ACC112 (cell line): ENCODE data around the gene NSUN4.
"Not testable (repeated sequence)": the region's sequence is repeated elsewhere in the genome, so short reads cannot be mapped to it uniquely, and the experiment has no call there.

ENCODE experiments used
- H2AFZ ChIP-seq: fragments of 200-600 bp; sonication (generic); one replicate; pipeline ENCODE4 v1.6.0; 2017; ENCODE audit warnings: antibody characterized with exemption, low read length; ENCODE audit not compliant: unreplicated experiment
- H3K27ac ChIP-seq: fragments of 200-600 bp; sonication (generic); 2 replicates; pipeline ENCODE4 v1.5.1; 2014; ENCODE audit warnings: low read depth, mild to moderate bottlenecking, antibody characterized with exemption, low read length, moderate library complexity
- H3K27me3 ChIP-seq: fragments of 200-600 bp; sonication (generic); 2 replicates; pipeline ENCODE4 v1.6.1; 2014; ENCODE audit warnings: mild to moderate bottlenecking, antibody characterized with exemption, low read length, moderate library complexity, mixed read lengths; ENCODE audit not compliant: insufficient read depth
- H3K36me3 ChIP-seq: fragments of 200-600 bp; sonication (generic); 2 replicates; pipeline ENCODE4 v1.6.1; 2016; ENCODE audit warnings: mild to moderate bottlenecking, antibody characterized with exemption, low read length, moderate library complexity, mixed read lengths; ENCODE audit not compliant: insufficient read depth
- H3K4me1 ChIP-seq: fragments of 200-600 bp; sonication (generic); one replicate; pipeline ENCODE4 v1.6.1; 2016; ENCODE audit warnings: low read length, mixed read lengths; ENCODE audit not compliant: insufficient read depth, unreplicated experiment, control insufficient read depth
- H3K4me3 ChIP-seq: fragments of 200-600 bp; sonication (generic); 2 replicates; pipeline ENCODE4 v1.5.1; 2014; ENCODE audit warnings: mild to moderate bottlenecking, low read depth, low read length
- H3K79me2 ChIP-seq: fragments of 200-600 bp; sonication (generic); one replicate; pipeline ENCODE4 v1.6.0; 2016; ENCODE audit warnings: low read length; ENCODE audit not compliant: control insufficient read depth, unreplicated experiment, insufficient read depth

NSUN4 gene

DNA sequence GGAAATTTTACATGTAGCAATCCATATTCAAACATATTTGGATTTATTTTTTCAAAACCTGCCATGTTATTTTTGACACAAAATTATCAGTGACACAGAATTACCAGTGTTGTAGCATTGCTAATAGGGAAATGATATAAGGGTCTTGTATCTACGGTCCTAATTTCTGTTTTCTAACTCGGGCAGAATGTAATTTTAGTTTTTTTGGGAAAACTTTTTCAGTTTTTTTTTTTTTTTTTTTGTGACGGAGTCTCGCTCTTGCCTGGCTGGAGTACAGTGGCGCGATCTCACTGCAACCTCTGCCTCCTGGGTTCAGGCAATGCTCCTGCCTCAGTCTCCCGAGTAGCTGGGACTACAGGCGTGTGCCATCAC lies 34.5 kb upstream of the NSUN4 start:
- Histone ChIP-seq H3K4me3 (no peak overlapping the region), H2AFZ (no peak overlapping the region), H3K27ac (no peak overlapping the region), H3K36me3 (peaks cover 7% of the 10 kb centered on the region), H3K4me1 (peaks cover 9% of the 10 kb centered on the region), H3K27me3 (no peaks in the 10 kb centered on the region), H3K79me2 (peaks cover 83% of the 10 kb centered on the region)

GRCh38 chr1:46309401-46310159 lies 31.0 kb upstream of the NSUN4 start:
- peaks cover 10% of the 10 kb centered on the region for H3K4me1 ChIP-seq
- H3K4me3 ChIP-seq = no peak overlapping the region
- H3K36me3 ChIP-seq = peaks cover 18% of the 10 kb centered on the region
- H3K27me3 ChIP-seq = no peaks in the 10 kb centered on the region
- H3K27ac ChIP-seq = no peak overlapping the region
- H3K79me2 ChIP-seq = peaks cover 54% of the 10 kb centered on the region
- no peak overlapping the region for H2AFZ ChIP-seq

- Histone ChIP-seq H3K27me3 (no peaks in the 10 kb centered on the region), H2AFZ (no peak overlapping the region), H3K4me1 (peaks cover 14% of the 10 kb centered on the region), H3K36me3 (peaks cover 21% of the 10 kb centered on the region), H3K79me2 (peaks cover 47% of the 10 kb centered on the region), H3K4me3 (no peak overlapping the region), H3K27ac (no peak overlapping the region)
These were observed 30.3 kb upstream of the NSUN4 start for GRCh38 chr1:46310321-46310720.

DNA sequence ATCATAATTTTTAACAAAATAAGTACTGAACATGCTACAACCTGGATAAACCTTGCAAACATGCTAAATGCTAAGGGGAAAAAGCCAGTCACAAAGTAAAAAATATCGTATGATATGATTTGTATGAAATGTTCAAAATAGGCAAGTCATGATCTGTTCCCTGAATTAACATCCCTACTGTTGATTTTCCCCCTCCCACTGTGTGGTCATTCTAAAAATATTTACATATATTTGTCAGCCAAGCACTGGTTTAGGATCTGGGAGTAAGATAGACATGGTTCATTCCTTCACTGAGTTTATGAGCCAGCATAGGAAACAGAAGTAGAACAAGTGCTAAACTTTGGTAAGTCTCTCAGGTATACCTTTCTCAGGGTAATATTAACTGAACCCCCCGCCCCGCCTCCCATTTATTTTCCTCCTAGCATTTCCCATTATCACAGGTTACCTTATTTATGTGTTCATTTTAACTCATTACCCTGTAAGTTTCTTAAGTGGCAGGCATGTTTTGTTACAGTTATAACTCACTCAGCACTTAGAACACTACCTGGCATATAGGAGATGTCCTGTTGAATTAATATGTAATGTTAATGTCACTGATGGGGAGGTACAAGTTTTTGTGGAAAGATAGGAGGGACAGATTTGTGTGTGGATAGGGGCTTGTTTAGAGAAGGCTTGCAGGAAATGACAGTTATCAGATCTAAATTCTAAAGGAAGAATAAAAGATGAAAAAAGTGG lies 24.8 kb upstream of the NSUN4 start:
- Histone ChIP-seq H3K79me2 (no peaks in the 10 kb centered on the region), H2AFZ (no peak overlapping the region), H3K36me3 (peaks cover 18% of the 10 kb centered on the region), H3K27me3 (no peaks in the 10 kb centered on the region), H3K4me3 (no peak overlapping the region), H3K27ac (peak overlapping the region; percentile 12; the same call in 1 of the 2 replicates), H3K4me1 (peaks cover 5% of the 10 kb centered on the region)

GRCh38 chr1:46317323-46317722 lies 23.3 kb upstream of the NSUN4 start:
- no peak overlapping the region for H3K27ac ChIP-seq
- peaks cover 5% of the 10 kb centered on the region for H3K4me1 ChIP-seq
- H3K36me3 ChIP-seq = peaks cover 18% of the 10 kb centered on the region
- no peaks in the 10 kb centered on the region for H3K27me3 ChIP-seq
- H3K79me2 ChIP-seq = no peaks in the 10 kb centered on the region
- no peak overlapping the region for H2AFZ ChIP-seq
- H3K4me3 ChIP-seq = no peak overlapping the region

GRCh38 chr1:46319301-46319700 lies 21.3 kb upstream of the NSUN4 start:
- H3K27ac ChIP-seq, H3K79me2 ChIP-seq, H2AFZ ChIP-seq, H3K4me3 ChIP-seq, H3K4me1 ChIP-seq, H3K36me3 ChIP-seq, H3K27me3 ChIP-seq: not testable (repeated sequence)

GRCh38 chr1:46319960-46320914 lies 20.4 kb upstream of the NSUN4 start:
- H2AFZ ChIP-seq, H3K36me3 ChIP-seq, H3K27ac ChIP-seq, H3K4me3 ChIP-seq, H3K27me3 ChIP-seq, H3K79me2 ChIP-seq, H3K4me1 ChIP-seq: not testable (repeated sequence)

DNA sequence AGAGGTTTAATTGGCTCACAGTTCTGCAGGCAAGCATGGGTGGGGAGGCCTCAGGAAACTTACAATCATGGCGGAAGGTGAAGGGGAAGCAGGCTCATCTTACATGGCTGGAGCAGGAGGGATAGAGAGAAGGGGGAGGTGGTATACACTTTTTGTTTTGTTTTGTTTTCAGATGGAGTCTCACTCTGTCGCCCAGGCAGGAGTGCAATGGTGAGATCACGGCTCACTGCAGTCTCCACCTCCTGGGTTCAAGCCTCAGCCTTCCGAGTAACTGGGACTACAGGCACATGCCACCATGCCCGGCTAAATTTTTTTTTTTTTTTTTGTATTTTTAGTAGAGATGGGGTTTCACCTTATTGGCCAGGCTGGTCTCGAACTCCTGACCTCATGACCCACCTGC lies 18.4 kb upstream of the NSUN4 start:
- H3K36me3 ChIP-seq, H3K27ac ChIP-seq, H3K79me2 ChIP-seq, H3K27me3 ChIP-seq, H3K4me1 ChIP-seq, H3K4me3 ChIP-seq, H2AFZ ChIP-seq: not testable (repeated sequence)

DNA sequence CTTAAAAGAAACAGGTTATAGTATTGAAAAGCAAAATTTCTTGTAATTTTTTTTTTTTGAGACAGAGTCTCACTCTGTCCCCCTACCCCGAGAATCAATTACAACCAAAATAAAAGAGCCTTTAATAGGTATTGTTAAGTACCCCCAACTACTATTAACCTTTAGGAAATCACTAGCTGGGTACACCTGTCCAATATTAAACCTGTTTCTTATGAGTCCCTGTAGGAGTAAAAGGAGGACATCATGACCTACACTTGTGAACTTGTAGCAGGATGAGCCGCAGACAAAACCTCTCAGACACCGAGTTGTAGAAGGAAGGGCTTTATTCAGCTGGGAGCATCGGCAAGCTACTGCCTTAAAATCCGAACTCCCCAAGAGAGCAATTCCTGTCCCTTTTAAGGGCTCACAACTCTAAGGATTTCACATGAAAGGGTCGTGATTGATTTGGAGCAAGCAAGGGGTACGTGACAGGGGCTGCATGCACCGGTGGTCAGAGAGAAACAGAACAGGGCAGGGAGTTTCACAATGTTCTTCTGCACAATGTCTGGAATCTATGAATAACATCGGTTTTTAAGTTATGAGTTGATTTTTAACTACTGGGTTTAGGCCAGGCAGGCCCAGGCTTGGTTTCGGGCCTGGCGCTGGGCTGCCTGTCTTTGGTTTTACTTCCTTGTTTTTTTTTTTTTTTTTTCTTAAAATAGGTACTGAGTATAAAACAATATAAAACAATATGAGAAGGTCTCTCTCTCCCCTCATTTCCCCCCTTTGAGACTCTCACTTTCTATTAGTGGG lies 15.1 kb upstream of the NSUN4 start:
- not testable (repeated sequence) for H3K4me3 ChIP-seq, H3K27ac ChIP-seq, H3K36me3 ChIP-seq, H3K79me2 ChIP-seq, H3K27me3 ChIP-seq, H3K4me1 ChIP-seq, H2AFZ ChIP-seq

DNA sequence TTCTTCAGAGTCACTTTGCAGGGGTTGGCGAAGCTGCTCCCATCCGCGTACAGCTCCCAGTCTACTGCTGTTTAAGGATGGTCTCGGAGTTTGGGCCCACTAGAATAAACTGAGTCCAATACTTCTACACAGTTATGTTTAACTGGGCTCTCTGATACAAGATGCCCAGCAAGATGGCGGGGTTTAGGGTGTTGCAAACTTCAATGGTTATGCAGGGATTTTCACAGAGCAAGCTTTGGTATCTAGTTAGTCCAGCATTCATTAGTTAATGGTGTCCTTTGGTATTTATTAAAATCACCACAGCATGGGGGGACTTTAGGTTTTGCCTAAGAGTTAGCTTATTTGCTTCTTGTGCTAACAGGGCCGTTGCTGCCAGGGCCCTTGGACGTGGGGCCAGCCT lies 12.4 kb upstream of the NSUN4 start:
- not testable (repeated sequence) for H3K27me3 ChIP-seq, H3K4me1 ChIP-seq, H3K79me2 ChIP-seq, H3K36me3 ChIP-seq, H3K27ac ChIP-seq, H2AFZ ChIP-seq, H3K4me3 ChIP-seq
